NCI-H82 treated with DMSO at 0.1 percent for 48 hours (cell line): ENCODE measurements around the gene PLCB3.
A peak's percentile ranks its signal among the peaks of the same experiment; 100 is the strongest.
"Not testable (repeated sequence)": the region's sequence is repeated elsewhere in the genome, so short reads cannot be mapped to it uniquely, and the experiment has no call there.

ENCODE experiments used
- DNase-seq: peaks from one replicate; lab custom pipeline; 2025; ENCODE audit not compliant: unreplicated experiment; lab: John Stamatoyannopoulos, UW

PLCB3 gene

GRCh38 chr11:64303109-64304031 is 52.0 kb downstream of the PLCB3 start:
- no peak for DNase-seq

DNA sequence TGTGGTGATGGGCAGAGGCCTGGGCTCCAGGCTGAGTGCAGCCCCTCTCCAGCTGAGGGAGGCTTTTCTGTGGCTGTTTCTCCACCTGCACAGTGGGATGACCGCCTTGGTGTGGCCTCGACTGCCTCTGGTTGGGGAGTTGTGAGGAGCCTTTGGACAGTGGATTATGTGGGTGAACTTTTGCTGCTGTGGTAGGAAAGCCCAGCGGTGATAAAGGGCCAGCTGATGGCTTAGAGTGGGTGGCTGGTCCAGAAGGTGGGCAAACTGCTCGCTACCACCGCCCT is 52.6 kb downstream of the PLCB3 start:
- no peak for DNase-seq

- peak; percentile 67 for DNase-seq
Observed at GRCh38 chr11:64304316-64305072, 53.2 kb downstream of the PLCB3 start.

DNA sequence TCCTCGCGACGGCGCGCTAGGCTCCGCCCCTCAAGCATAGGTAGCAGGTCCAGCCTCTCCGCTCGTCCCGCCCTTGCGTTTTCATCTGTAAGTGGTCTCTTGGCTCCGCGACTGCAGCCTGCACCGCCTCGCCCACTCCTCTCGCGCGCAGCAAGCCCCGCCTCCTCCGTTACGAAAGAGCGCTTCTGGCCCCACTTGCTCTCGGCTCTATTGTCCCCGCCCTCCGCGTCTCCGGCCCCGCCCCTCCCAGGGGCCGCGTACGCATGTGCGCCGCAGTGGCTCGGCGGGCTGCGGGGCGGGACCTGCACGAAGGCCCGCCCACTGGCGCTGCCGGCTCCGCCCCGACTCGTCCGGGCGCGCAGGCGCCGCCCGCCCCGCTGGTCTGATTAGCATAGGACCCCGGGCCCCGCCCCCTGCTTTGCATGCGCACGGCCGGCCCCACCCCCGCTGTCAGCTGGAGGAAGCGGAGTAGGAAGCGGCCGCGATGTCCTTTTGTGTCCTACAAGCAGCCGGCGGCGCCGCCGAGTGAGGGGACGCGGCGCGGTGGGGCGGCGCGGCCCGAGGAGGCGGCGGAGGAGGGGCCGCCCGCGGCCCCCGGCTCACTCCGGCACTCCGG is 53.9 kb downstream of the PLCB3 start, which contains the start of gene ESRRA:
Gene ESRRA, plus strand, starts transcription at position 450 of the 616 bp plus-strand sequence. CDS start 1,656 bp downstream, outside the sequence.
- peak; percentile 96 for DNase-seq

GRCh38 chr11:64305691-64306562 is 54.6 kb downstream of the PLCB3 start:
- DNase-seq = peak; percentile 39

GRCh38 chr11:64306563-64306875 is 55.2 kb downstream of the PLCB3 start:
- DNase-seq = no peak

DNA sequence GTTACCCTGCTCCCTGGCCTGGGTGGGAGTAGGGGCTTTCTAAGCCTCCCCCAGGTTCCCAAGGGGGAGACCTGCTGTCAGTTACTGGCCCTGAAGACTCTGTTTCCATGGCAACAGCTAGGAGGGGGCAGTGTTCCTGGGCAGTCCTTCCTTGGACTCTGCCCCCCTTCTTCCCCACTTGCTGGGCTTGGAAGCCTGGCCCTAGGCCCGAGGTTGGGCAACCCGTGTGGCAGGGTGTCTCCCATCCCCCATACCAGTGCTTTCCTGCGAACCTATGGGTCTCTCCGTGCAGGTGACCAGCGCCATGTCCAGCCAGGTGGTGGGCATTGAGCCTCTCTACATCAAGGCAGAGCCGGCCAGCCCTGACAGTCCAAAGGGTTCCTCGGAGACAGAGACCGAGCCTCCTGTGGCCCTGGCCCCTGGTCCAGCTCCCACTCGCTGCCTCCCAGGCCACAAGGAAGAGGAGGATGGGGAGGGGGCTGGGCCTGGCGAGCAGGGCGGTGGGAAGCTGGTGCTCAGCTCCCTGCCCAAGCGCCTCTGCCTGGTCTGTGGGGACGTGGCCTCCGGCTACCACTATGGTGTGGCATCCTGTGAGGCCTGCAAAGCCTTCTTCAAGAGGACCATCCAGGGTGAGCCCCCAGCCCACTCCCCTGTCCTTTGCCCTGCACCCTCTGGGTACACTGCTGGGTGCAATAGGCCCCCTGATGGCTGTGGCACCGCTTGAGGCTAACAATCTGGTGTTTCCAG is 55.7 kb downstream of the PLCB3 start:
- DNase-seq = no peak

- DNase-seq = not testable (repeated sequence)
Observed at GRCh38 chr11:64307795-64308194, 56.5 kb downstream of the PLCB3 start.

GRCh38 chr11:64312947-64313346 is 61.6 kb downstream of the PLCB3 start:
- DNase-seq = no peak

GRCh38 chr11:64313491-64314145 is 62.3 kb downstream of the PLCB3 start:
- no peak for DNase-seq

DNA sequence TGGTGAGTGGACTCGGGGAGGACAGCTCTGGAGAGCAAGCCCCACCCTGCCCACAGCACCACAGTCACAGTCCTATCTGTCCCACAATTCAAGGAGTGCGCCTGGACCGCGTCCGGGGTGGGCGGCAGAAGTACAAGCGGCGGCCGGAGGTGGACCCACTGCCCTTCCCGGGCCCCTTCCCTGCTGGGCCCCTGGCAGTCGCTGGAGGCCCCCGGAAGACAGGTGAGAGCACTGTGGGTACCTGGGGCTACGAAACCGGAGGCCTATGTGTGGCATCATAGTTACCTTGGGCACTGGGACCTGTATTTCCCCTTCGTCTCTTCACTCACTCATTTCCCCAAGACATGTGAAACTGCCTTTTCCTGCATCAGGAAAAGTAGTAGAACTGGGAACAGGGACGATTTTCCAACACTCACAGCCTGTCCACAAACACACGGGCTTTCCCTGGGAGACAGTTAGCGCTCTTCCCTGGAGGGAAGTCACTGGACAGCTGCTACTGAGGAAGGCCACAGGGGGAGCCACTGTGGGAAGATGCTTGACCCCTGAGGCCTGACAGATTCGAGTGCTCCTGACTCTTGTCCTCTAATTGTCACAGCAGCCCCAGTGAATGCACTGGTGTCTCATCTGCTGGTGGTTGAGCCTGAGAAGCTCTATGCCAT is 62.9 kb downstream of the PLCB3 start:
- DNase-seq = no peak

DNA sequence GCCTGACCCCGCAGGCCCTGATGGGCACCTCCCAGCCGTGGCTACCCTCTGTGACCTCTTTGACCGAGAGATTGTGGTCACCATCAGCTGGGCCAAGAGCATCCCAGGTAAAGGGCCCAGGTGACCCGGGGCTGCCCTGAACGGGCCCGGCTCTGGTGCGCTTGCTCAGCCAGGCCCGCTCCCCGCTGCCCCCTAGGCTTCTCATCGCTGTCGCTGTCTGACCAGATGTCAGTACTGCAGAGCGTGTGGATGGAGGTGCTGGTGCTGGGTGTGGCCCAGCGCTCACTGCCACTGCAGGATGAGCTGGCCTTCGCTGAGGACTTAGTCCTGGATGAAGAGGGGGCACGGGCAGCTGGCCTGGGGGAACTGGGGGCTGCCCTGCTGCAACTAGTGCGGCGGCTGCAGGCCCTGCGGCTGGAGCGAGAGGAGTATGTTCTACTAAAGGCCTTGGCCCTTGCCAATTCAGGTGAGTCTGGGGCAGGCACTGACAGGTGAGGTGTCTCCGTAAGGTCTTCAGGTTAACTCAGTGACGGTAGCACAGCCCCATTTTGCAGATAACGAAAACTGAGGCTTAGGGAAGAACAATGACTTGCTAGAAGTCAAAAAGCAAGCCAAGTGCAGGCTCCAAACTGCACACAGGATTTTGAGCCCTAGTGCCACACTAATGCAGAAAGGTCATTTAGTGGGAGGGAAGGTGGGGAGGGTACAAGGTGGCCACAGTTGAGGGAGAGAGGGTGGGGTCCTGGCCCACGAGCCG is 63.7 kb downstream of the PLCB3 start:
- DNase-seq = no peak

DNA sequence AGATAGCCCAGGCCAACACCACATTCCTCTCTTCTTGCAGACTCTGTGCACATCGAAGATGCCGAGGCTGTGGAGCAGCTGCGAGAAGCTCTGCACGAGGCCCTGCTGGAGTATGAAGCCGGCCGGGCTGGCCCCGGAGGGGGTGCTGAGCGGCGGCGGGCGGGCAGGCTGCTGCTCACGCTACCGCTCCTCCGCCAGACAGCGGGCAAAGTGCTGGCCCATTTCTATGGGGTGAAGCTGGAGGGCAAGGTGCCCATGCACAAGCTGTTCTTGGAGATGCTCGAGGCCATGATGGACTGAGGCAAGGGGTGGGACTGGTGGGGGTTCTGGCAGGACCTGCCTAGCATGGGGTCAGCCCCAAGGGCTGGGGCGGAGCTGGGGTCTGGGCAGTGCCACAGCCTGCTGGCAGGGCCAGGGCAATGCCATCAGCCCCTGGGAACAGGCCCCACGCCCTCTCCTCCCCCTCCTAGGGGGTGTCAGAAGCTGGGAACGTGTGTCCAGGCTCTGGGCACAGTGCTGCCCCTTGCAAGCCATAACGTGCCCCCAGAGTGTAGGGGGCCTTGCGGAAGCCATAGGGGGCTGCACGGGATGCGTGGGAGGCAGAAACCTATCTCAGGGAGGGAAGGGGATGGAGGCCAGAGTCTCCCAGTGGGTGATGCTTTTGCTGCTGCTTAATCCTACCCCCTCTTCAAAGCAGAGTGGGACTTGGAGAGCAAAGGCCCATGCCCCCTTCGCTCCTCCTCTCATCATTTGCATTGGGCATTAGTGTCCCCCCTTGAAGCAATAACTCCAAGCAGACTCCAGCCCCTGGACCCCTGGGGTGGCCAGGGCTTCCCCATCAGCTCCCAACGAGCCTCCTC is 64.6 kb downstream of the PLCB3 start:
- DNase-seq = not testable (repeated sequence)

DNA sequence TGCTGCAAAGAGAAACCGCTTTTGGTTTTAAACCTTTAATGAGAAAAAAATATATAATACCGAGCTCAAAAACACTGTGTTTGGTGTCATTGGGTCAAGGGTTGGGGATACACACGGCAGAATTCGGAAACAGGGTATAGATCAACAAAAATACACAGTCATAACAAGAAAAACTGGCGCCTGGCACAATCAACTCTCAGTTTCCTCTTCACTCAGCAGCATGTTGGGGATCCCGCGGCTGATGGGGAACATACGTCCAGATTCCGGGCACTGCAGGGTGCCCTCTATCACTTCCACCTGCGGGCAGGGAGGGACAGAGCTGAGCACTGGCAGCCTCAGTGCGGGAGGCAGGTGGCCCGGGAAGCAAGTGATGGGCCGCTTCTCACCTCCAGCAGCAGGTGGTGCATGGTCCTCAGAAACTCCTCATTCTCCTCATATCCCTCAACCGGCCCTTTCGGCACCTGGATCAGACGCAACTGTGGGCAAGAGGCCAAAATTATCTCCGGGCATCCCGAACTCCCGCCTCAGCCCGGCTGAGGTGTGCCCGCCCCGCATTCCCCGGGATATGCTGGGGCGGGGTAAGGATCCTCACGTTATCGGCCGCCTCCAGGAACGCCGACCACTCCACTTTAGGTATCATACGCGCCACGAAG is 65.5 kb downstream of the PLCB3 start:
- DNase-seq = no peak

GRCh38 chr11:64317325-64317960 is 66.1 kb downstream of the PLCB3 start, which contains the start of gene TRMT112:
TSS of gene TRMT112 (minus strand) at chr11:64317559. CDS start at chr11:64317526, 33 bp downstream.
- DNase-seq = peak; percentile 86

DNA sequence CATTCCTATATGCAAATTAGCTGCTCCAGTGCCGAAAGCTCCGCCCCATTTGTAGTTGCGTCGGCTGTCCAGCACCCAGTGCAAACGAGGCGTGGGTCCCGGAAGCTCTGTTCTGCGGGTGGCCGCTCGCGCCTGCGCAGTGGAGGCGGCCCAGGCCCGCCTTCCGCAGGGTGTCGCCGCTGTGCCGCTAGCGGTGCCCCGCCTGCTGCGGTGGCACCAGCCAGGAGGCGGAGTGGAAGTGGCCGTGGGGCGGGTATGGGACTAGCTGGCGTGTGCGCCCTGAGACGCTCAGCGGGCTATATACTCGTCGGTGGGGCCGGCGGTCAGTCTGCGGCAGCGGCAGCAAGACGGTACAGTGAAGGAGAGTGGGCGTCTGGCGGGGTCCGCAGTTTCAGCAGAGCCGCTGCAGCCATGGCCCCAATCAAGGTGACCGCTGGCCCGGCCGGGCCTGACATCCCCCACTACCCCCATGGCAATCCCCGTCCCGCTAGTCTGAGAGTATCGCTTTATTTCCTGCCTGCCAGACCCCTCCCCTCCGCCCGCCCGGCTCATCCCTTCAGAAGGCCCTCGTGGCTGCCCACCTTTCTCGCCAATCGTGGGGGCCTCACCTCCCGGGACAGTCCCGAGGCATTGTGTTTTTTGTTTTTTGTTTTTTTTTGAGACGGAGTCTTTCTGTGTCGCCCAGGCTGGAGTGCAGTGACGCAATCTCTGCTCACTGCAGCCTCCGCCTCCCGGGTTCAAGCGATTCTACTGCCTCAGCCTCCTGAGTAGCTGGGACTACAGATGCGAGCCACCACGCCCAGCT is 66.8 kb downstream of the PLCB3 start, which contains the start of gene PRDX5:
Gene PRDX5, plus strand, starts transcription at position 161 of the 805 bp plus-strand sequence. Its CDS starts 95 bp downstream, at position 256.
- peak; percentile 74 for DNase-seq
